GM19351 (cell line): ENCODE measurements around the gene S100A2.

ENCODE experiments used
- ATAC-seq: cut with Tn5 transposase; IDR thresholded peaks from one replicate; pipeline ENCODE4 v1.9.1; 2021; ENCODE audit warnings: mild to moderate bottlenecking, moderate library complexity; ENCODE audit not compliant: unreplicated experiment

S100A2 gene

GRCh38 chr1:153565529-153566374 lies at the start of gene S100A2:
S100A2 (minus strand) TSS chr1:153565844; CDS start chr1:153563877, 1,967 bp downstream.
- no peak for ATAC-seq

- no peak for ATAC-seq
Measured at GRCh38 chr1:153615406-153615805, 49.8 kb upstream of the S100A2 start.

- ATAC-seq, result no peak
Measured at GRCh38 chr1:153614906-153615305, 49.3 kb upstream of the S100A2 start.

GRCh38 chr1:153614189-153614900 lies 48.7 kb upstream of the S100A2 start:
- ATAC-seq, result no peak

GRCh38 chr1:153613406-153613805 lies 47.8 kb upstream of the S100A2 start:
- no peak for ATAC-seq

- ATAC-seq, result no peak
Measured at GRCh38 chr1:153612755-153613331, 47.2 kb upstream of the S100A2 start, which contains the start of gene S100A16. S100A16 (minus strand) TSS chr1:153613137; CDS start chr1:153608151, 4,986 bp downstream.

- ATAC-seq, result no peak
Measured at GRCh38 chr1:153612111-153612754, 46.6 kb upstream of the S100A2 start.

- ATAC-seq, result no peak
Measured at GRCh38 chr1:153611356-153611755, 45.7 kb upstream of the S100A2 start.

GRCh38 chr1:153610811-153611301 lies 45.2 kb upstream of the S100A2 start:
- ATAC-seq, result no peak

- no peak for ATAC-seq
Measured at GRCh38 chr1:153610334-153610733, 44.7 kb upstream of the S100A2 start.

GRCh38 chr1:153609585-153609907 lies 43.9 kb upstream of the S100A2 start:
- ATAC-seq, result no peak

- no peak for ATAC-seq
Measured at GRCh38 chr1:153608742-153609584, 43.3 kb upstream of the S100A2 start.

GRCh38 chr1:153608089-153608682 lies 42.5 kb upstream of the S100A2 start:
- ATAC-seq, result no peak

- ATAC-seq, result no peak
Measured at GRCh38 chr1:153607381-153607780, 41.7 kb upstream of the S100A2 start.

- ATAC-seq, result no peak
Measured at GRCh38 chr1:153606194-153606593, 40.5 kb upstream of the S100A2 start.

GRCh38 chr1:153602749-153603148 lies 37.1 kb upstream of the S100A2 start:
- ATAC-seq, result no peak

- ATAC-seq, result no peak
Measured at GRCh38 chr1:153599847-153600246, 34.2 kb upstream of the S100A2 start.

GRCh38 chr1:153598309-153599172 lies 32.9 kb upstream of the S100A2 start:
- peak; percentile 96 for ATAC-seq

- ATAC-seq, result no peak
Measured at GRCh38 chr1:153597206-153597605, 31.6 kb upstream of the S100A2 start.
